Hepatocyte (in vitro differentiated cells): ENCODE measurements around the gene IL17RE. TPM values are rescaled to one million over a fixed set of nuclear protein-coding genes. Genes with fewer than 3 reads are reported as not detected.

Source experiments
- DNase-seq: peaks from one replicate; pipeline ENCODE4 v3.0.0-alpha.2; 2016; ENCODE audit warnings: low spot score
- H2AFZ ChIP-seq: fragments of 200-600 bp; sonication (generic); 2 replicates; pipeline ENCODE4 v1.6.0; 2016; ENCODE audit warnings: antibody characterized with exemption, mild to moderate bottlenecking
- H3K27ac ChIP-seq: fragments of 200-600 bp; sonication (generic); 2 replicates; pipeline ENCODE4 v1.5.1; 2016; ENCODE audit warnings: mild to moderate bottlenecking
- H3K27me3 ChIP-seq: fragments of 200-600 bp; sonication (generic); 2 replicates; pipeline ENCODE4 v1.6.1; 2016
- H3K36me3 ChIP-seq: fragments of 200-600 bp; sonication (generic); replicated peaks from 2 replicates; pipeline ENCODE4 v1.5.1; 2016; ENCODE audit warnings: low read depth; ENCODE audit not compliant: insufficient read depth
- H3K4me1 ChIP-seq: fragments of 200-600 bp; sonication (generic); 2 replicates; pipeline ENCODE4 v1.5.1; 2016; ENCODE audit warnings: mild to moderate bottlenecking, moderate library complexity; ENCODE audit not compliant: insufficient read depth
- H3K4me2 ChIP-seq: fragments of 200-600 bp; sonication (generic); 2 replicates; pipeline ENCODE4 v1.6.0; 2016
- H3K4me3 ChIP-seq: fragments of 200-600 bp; sonication (generic); 2 replicates; pipeline ENCODE4 v1.5.1; 2016; ENCODE audit warnings: mild to moderate bottlenecking
- H3K79me2 ChIP-seq: fragments of 200-600 bp; sonication (generic); 2 replicates; pipeline ENCODE4 v1.6.0; 2017; ENCODE audit warnings: mild to moderate bottlenecking
- H3K9me2 ChIP-seq: fragments of 200-600 bp; sonication (generic); replicated peaks from 2 replicates; pipeline ENCODE4 v1.6.0; 2017; ENCODE audit warnings: mild to moderate bottlenecking; ENCODE audit not compliant: insufficient read depth
- H3K9me3 ChIP-seq: fragments of 200-600 bp; sonication (generic); 2 replicates; pipeline ENCODE4 v1.5.1; 2016; ENCODE audit warnings: low read depth, mild to moderate bottlenecking
- H4K20me1 ChIP-seq: fragments of 200-600 bp; sonication (generic); 2 replicates; pipeline ENCODE4 v1.6.0; 2016; ENCODE audit warnings: mild to moderate bottlenecking; ENCODE audit not compliant: insufficient read depth, poor library complexity, severe bottlenecking
- EZH2 ChIP-seq: fragments of 200-600 bp; sonication (generic); IDR thresholded peaks from 2 replicates; pipeline ENCODE4 v1.6.1; 2016; ENCODE audit warnings: antibody characterized with exemption, mild to moderate bottlenecking, borderline replicate concordance
- EZH2phosphoT487 ChIP-seq: fragments of 200-600 bp; sonication (generic); IDR thresholded peaks from one replicate; pipeline ENCODE4 v1.6.1; 2018; ENCODE audit warnings: antibody characterized with exemption, mild to moderate bottlenecking, low read depth, moderate library complexity; ENCODE audit not compliant: unreplicated experiment, severe bottlenecking
- WGBS: methylation state at CpG from one replicate; pipeline ENCODE4 v1.1.6; 2016; ENCODE audit warnings: low lambda C conversion rate; ENCODE audit errors: missing lambda C conversion rate; 5-methylcytosine and 5-hydroxymethylcytosine counted together
- polyA plus RNA-seq: library from polyadenylated mRNA; unstranded; fragments of >200 nt; fragmentation: Nextera tagmentation; extraction: Ambion mirVana; gene quantifications from 2 replicates; pipeline ENCODE4 v1.2.1, GENCODE V29; 2016
- total RNA-seq: library from RNA; depleted of rRNA; stranded (reverse); fragments of >200 nt; gene quantifications from 2 replicates; pipeline ENCODE4 v1.2.3, GENCODE V29; 2014
- TF ChIP-seq, protein P1 (sequence below): fragments of 200-600 bp; sonication (generic); IDR thresholded peaks from 2 replicates; pipeline ENCODE4 v1.5.1; 2016; ENCODE audit warnings: antibody characterized with exemption, mild to moderate bottlenecking; ENCODE audit not compliant: poor library complexity

The IL17RE gene
- total and polyA plus RNA-seq, 2 experiments from 2014 or later = 6.8 to 9.1 TPM

DNA sequence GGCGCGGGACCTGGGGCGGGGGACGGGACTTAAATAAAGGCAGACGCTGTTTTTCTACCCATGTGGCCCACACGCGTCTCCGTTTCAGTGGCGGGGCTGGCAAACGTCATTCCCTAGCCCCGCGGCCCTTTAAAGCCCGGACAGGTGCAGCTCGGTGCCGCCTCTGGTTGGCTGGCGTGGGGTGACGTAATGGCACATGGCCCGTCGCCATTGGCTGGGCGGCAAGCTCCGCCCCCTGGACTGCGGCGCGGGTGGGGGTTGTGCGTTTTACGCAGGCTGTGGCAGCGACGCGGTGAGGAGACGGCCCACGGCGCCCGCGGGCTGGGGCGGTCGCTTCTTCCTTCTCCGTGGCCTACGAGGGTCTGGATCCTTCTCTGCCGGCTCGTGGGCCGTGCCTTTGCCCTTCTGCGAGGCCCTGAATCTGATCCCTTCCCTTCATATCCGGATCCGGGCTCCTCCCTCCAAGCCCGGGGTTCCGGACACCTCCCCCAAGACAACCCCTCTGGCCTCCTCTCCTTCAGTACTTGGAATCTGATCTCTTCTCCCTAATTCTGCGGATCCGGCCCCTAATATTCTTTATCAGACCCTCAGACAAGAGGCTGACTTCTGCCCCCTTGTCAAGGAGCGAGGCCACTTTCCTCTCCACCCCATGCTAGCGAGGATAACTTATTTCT, 31.1 kb downstream of the IL17RE start, which contains the start of gene CRELD1:
TSS of gene CRELD1 (plus strand) at position 274 of the 674 bp plus-strand sequence. CDS start 605 bp downstream, outside the sequence.
- DNase-seq = peak; percentile 97
- H3K4me1 ChIP-seq = peaks cover 29% of the 10 kb centered on the region

DNA sequence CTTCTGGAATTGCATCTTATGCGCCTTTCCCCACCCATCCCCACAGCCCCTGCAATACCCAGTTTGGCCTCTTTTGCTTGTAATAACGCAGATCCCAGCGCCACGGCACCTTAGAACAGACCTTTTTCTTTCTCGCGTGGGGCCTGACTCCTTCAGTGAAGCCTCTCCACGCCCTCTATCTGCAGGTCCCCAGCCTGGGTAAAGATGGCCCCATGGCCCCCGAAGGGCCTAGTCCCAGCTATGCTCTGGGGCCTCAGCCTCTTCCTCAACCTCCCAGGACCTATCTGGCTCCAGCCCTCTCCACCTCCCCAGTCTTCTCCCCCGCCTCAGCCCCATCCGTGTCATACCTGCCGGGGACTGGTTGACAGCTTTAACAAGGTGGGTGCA, 31.6 kb downstream of the IL17RE start:
- whole genome bisulfite sequencing = 40% methylated on average over 11 of the region's 11 CpGs
- Histone ChIP-seq H2AFZ (peak overlapping the region; percentile 62), H3K4me1 (peaks cover 29% of the 10 kb centered on the region), H3K36me3 (no peaks in the 10 kb centered on the region), H3K9me3 (no peaks in the 10 kb centered on the region), H3K9me2 (no peaks in the 10 kb centered on the region), H3K4me3 (peak overlapping the region; percentile 61), H3K79me2 (peaks cover 26% of the 10 kb centered on the region), H3K27me3 (no peaks in the 10 kb centered on the region), H4K20me1 (no peaks in the 10 kb centered on the region), H3K27ac (peak overlapping the region; percentile 95), H3K4me2 (peak overlapping the region; percentile 99)
- TF ChIP-seq, protein P1, sequence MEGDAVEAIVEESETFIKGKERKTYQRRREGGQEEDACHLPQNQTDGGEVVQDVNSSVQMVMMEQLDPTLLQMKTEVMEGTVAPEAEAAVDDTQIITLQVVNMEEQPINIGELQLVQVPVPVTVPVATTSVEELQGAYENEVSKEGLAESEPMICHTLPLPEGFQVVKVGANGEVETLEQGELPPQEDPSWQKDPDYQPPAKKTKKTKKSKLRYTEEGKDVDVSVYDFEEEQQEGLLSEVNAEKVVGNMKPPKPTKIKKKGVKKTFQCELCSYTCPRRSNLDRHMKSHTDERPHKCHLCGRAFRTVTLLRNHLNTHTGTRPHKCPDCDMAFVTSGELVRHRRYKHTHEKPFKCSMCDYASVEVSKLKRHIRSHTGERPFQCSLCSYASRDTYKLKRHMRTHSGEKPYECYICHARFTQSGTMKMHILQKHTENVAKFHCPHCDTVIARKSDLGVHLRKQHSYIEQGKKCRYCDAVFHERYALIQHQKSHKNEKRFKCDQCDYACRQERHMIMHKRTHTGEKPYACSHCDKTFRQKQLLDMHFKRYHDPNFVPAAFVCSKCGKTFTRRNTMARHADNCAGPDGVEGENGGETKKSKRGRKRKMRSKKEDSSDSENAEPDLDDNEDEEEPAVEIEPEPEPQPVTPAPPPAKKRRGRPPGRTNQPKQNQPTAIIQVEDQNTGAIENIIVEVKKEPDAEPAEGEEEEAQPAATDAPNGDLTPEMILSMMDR = peak; percentile 13
- TF ChIP-seq EZH2 = no peak
- peak; percentile 39 for DNase-seq

More for the DNA sequence above, 31.1 kb downstream of the IL17RE start, which contains the start of gene CRELD1:
- TF ChIP-seq, protein P1 = no peak
- no peak for TF ChIP-seq EZH2phosphoT487
- no peak for TF ChIP-seq EZH2
- H3K4me2 ChIP-seq = peak within 1 kb of the TSS; percentile 99
- H4K20me1 ChIP-seq = no peaks in the 10 kb centered on the region
- H3K36me3 ChIP-seq = no peaks in the 10 kb centered on the region
- no peaks in the 10 kb centered on the region for H3K9me2 ChIP-seq
- no peaks in the 10 kb centered on the region for H3K9me3 ChIP-seq
- no peaks in the 10 kb centered on the region for H3K27me3 ChIP-seq
- H3K27ac ChIP-seq = peak within 1 kb of the TSS; percentile 95
- peaks cover 26% of the 10 kb centered on the region for H3K79me2 ChIP-seq
- peak within 1 kb of the TSS; percentile 86 for H2AFZ ChIP-seq
- peak within 1 kb of the TSS; percentile 61 for H3K4me3 ChIP-seq
- 1% methylated on average over 47 of the region's 50 CpGs for WGBS

DNA sequence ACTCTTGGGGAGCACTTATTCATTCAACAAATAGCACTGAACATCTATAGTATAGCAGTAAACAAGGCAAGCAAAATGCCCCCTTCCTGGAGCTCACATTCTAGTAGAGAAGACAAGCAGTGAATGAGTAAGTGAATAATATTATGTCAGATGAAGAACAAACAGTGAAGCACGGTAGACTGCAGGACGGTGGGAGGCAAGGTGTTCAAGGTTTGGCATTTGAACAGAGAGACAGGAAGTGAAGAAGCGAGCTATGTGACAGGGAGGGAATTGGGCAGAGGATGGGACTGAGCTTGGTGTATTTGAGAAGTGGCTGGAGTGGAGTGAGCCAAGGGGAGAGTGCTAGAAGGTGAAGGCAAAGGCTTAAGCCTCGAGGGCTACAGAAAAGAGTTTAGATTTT, 32.3 kb downstream of the IL17RE start:
- TF ChIP-seq EZH2 (no peak), EZH2phosphoT487 (no peak)
- TF ChIP-seq, protein P1 = no peak
- H3K4me3 ChIP-seq = no peak overlapping the region

More for the DNA sequence above, 32.3 kb downstream of the IL17RE start:
- Histone ChIP-seq H2AFZ (no peak overlapping the region), H3K4me1 (peaks cover 29% of the 10 kb centered on the region), H3K9me3 (no peaks in the 10 kb centered on the region), H3K9me2 (no peaks in the 10 kb centered on the region), H3K27ac (no peak overlapping the region), H3K79me2 (peaks cover 26% of the 10 kb centered on the region), H3K36me3 (no peaks in the 10 kb centered on the region), H4K20me1 (no peaks in the 10 kb centered on the region), H3K4me2 (peak overlapping the region; percentile 99), H3K27me3 (no peaks in the 10 kb centered on the region)
- DNase-seq = no peak
- WGBS = 68% methylated on average over 4 of the region's 4 CpGs
